Measurements from ENCODE around the gene TTC23L.

DNA sequence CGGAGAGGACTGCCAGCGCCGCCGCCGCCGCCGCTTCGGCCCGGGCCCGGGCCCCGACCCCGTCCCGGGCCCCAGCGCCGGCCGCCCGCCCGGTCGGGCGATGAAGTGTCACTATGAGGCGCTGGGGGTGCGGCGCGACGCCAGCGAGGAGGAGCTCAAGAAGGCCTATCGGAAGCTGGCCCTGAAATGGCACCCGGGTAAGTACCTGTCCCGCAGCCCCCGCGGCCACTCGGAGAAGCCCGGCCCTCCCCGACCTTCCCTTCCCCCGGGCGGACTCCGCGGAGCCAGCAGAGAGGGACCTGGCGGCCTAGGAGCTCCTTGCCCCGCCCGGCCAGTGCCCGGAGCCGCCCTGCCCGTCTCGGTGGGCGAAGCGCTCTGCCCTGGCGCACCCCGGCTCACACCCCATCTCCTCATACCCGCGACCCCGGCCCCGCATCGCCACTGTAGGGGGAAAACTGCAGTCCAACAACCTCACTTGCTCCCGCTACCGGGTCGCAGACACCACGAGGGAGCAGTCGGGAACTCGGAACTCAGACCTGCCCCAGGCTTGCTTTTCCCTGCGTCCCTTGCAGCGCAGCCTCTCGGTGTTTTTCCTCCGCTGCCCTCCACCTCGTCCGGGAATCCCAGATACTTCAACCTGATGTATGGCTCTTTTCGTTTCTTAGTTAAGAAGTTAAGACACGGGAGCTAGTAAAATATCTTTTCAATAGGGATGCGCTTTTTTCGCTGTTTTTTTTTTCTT lies 90.9 kb downstream of the TTC23L start:
- no peak for TF ChIP-seq POLR2AphosphoS5 (IDR thresholded peaks at IDR 0.05; ENCODE audit: borderline replicate concordance, low read depth, low read length)
- no peak for TF ChIP-seq EZH2 (IDR thresholded peaks at IDR 0.05)

Data from SK-N-MC (cell line).